ENCODE measurements around the gene CASP8AP2. TPM values are rescaled to one million over a fixed set of nuclear protein-coding genes. Genes with fewer than 3 reads are reported as not detected.
"Not testable (repeated sequence)": the region's sequence is repeated elsewhere in the genome, so short reads cannot be mapped to it uniquely, and the experiment has no call there.

CASP8AP2 gene
- total RNA-seq = 6.1 TPM

DNA sequence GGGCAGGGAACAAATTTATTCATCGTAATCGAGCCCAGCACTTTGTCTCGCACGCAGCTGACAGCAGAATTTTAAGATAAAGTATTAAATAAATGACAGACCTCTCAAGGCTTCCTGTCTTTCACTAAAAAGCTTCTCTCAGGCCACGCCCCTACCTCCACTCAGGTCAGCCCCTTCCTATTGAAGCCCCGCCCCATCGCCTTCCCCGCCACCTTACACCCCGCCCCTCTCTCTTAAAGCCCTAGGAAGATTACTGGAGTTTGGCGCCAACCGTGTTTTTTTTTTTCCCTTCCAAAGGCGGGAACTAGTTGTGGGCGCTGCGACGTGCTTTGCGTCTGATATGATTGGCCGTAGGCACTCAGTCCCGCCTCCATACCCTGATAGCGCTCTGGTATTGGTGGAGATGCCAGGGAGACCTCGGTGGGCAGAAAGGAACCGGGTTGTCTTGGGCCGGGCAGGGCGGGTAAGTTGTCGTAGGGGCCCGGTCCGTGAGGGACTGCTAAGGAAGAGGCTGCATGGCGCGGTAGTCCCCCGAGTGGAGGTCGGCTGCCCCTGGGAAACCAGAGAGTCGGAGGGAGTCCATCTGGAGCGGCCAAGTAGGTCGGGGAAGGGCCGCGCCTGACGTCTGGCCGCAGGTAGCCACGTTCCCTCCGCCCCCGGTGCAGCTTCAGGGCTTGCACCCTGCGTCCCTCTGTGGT is at the start of gene CASP8AP2:
TSS of gene CASP8AP2 (plus strand) at position 409 of the 698 bp plus-strand sequence.
- peak; percentile 99 for ATAC-seq

DNA sequence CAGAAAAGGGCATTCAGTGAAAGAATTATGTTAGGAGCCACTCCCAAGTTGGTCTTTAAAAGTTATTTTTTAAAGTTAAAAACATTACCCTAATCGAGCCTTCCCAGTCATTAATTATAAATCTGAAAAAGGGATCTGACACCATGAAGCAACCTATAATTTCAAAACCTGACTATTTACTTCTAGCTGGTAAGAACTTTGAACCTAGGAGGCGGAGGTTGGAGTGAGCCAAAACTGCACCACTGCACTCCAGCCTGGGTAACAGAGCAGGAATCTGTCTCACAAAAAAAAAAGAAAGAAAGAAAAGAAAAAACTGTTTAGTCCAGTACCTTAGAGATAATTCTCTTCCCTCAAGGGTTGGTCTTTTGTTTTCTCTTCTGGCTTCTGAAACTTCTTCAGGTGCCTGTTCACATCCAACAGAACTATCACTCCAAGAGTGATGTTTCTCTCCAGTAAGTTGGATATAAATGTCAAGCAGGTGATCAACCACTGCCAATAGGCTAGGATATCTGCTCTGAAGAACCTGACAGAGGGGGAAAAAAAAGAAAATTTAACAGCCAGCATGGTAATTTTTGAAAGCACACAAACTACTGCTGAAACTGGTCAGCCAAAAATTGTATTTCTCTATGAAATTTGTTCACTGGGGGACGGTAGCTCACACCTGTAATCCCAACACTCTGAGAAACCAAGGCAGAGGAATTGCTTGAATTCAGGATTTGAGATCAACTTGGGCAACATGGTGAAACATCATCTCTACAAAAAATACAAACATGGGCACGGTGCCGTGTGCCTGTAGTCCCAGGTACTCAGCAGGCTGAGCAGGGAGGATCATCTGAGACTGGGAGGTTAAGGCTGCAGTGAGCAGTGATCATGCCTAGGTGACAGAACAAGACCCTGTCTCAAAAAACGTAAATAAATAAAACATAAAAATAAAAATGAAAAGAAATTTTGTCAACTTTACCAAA is 48.3 kb upstream of the CASP8AP2 start:
- ATAC-seq = no peak

DNA sequence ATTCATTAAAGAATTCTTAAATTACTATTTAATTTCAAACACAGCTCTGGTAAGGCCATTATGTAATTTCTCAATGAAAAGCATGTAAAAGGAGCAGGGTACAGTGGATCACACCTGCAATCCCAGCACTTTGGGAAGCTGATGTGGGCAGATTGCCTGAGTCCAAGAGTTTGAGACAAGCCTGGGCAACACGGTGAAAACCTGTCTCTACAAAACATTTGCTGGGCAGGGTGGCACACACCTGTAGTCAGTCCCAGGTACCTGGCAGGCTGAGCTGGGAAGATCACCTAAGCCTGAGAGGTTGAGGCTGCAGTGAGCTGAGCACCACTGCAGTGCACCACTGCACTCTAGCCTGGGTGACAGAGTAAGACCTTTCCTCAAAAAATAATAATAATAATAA is 47.5 kb upstream of the CASP8AP2 start:
- peak; percentile 79 for ATAC-seq

DNA sequence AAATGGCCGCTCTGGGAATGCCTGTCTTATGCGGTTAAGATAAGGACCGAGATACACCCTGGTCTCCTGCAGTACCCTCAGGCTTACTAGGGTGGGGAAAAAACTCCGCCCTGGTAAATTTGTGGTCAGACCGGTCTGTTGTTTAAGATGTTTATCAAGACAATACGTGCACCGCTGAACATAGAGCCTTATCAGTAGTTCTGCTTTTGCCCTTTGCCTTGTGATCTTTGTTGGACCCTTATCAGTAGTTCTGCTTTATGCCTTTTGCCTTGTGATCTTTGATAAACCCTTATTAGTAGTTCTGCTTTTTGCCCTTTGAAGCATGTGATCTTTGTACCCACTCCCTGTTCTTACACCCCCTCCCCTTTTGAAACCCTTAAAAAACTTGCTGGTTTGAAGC is 46.4 kb upstream of the CASP8AP2 start:
- not testable (repeated sequence) for ATAC-seq

DNA sequence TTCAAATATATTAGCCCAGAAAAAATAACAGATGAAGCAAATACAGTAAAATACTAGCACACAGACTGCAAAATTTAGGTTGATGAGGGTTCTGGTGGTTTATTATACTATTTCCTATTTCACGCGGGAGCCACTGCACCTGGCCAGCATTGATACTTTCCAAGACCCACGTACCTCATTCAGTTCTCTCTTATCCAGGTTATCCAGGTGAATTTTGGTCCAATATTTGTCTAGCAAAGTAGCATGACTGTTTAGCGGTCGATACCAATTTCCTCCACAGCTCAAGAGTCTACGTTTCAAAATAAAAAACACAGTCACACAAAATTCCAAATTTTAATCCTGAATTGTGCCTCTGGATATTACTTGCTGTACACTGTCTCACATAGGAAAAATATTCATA is 44.8 kb upstream of the CASP8AP2 start:
- ATAC-seq = no peak

DNA sequence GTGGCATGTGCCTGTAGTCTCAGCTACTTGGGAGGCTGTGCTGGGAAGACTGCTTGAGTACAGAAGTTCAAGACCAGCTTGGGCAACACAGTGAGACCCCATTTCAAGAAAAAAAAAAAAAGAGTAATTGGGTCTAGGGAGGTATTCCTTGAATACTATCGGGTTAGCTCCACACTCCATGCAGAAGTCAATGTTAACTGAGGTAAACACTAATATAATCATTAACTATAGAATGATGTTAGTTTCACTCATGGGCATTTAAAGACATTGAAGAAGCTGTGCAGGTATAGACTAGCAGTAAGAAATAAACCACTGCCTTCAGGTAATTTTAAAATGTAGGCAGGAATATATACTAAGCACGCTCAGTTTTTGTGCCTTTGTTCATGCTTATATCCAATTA is 42.7 kb upstream of the CASP8AP2 start:
- no peak for ATAC-seq

DNA sequence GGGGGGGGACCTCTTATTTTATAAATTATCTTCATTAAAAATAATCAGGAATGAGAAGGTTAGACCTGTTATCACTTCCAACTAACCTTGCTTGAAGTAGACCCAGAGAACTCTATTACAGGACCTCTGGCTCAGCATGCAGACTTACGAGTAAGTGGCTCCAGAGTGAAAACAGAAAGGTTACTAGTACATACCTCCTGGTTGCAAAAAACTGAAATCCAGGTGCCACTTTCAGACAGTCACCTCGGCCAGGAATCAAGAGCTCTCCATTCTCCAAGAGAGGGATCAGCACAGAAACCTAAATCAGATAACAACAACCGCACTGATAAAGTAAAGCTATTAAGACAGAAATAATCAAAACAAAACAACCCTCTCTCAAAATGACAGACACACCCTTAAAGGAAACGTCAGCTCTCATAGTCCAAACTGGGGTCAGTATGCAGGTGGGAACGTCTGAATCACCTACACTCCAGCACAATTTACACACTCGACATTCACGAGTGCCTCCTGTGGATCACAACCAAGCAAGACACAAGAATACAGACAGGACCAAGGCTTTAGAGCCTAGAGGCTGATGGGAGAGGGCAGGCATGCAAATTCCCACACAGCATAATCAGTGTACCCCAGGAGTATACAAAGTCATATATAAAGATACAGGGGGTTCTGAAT is 41.9 kb upstream of the CASP8AP2 start:
- no peak for ATAC-seq

DNA sequence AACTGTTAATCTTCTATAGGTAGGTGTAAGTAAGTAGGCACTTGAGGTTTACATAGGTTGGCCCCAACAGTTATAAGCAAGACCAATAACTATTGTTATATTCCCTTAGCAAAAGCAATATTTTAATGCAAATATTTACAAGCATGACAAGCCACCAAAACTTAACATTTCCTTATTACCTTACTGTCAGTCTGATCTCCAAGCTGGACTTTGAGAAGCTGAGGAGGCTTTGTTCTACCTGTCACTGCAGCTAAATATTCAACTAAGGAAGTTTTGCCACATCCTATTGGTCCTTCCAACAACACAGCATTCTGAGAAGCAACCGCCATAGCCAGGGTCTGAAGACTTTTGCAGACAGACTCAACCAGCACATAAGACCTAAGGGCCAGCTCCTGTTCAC is 39.7 kb upstream of the CASP8AP2 start:
- no peak for ATAC-seq

DNA sequence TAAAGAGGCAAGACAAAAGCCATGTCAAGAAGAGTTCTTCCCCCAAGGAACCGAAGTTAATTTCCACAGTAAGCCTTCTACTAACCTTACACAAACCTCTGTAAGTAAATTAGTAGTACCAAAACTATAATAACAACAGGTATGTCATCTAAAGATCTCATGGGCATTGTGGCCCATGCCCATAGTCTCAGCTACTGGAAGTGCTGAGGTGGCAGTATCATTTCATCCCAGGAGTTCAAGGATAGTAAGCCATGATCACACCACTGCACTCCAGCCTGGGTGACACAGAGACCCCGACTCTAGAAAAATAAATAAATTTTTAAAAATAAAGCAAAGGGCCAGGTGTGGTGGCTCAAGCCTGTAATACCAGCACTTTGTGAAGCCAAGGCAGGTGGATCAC is 39.3 kb upstream of the CASP8AP2 start:
- ATAC-seq = no peak

DNA sequence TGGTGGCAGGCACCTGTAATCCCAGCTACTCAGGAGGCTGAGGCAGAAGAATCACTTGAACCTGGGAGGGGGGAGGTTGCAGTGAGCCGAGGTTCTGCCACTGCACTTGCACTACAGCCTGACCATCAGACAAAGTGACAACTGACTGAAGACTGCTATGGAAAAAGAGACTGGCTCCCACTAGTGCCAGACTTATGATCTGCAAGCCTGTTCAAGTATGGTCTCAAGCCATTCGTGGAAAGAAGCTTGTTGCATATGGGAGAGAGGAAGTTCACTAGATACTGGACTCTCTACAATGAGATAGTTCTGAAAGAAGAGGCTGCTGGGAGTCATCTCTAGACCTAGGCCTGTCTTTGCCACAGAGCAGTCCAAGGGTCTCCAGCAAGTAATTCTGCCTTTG is 36.8 kb upstream of the CASP8AP2 start:
- ATAC-seq = peak; percentile 61

DNA sequence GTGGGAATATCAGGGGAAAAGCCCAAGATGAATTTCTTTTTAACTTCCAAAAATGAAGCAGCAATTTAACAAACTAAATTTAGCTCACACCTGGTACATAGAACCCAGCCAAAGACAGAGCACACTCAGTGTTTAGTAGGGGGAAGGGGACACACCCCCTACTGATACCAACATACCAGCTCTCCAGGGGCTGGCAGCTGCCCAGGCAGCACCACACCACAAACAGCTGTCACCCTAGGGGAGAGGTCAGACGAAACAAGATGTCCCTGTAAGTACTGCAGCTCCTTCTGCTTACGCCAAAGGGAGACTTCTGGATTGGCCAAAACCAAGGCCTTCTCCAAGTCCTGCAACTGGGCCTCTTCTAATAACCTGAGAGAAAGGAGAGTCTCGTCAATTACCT is 36.1 kb upstream of the CASP8AP2 start:
- ATAC-seq = peak; percentile 38

DNA sequence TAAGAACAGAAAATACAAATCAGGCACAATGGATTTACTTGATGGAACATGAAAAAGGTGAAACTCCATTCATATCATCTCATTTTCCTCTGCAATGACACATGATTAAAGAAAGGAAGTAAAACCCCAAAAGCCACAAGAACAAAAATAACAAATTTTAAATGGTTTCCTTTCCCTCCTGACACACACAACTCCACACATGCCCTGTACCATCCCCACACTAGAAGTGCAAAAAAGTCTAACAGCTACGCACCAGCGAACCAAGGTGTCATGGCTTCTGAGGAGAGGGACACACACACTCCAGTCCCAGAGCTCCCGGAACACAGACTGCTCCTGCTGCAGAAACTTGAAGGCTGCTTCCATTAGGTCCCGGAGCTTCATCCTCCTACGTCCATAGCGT is 35.4 kb upstream of the CASP8AP2 start:
- ATAC-seq = no peak

DNA sequence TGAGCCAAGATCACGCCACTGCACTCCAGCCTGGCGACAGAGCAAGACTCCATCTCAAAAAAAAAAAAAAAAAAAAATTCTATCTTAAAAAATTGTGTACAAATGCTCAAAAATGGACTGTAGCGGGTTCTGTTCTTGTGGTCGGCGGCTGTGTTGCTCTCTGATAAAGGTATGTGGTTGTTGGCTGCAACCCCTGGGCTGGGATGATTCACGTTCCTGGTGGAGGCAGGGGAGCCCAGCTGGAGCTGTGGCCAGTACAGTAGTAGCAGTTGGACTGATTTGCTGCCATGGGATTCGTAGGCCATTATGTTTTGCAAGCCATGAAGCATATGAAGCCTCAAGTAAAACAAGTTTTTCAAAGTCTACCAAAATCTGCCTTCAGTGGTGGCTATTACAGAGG is 32.4 kb upstream of the CASP8AP2 start:
- ATAC-seq = no peak

DNA sequence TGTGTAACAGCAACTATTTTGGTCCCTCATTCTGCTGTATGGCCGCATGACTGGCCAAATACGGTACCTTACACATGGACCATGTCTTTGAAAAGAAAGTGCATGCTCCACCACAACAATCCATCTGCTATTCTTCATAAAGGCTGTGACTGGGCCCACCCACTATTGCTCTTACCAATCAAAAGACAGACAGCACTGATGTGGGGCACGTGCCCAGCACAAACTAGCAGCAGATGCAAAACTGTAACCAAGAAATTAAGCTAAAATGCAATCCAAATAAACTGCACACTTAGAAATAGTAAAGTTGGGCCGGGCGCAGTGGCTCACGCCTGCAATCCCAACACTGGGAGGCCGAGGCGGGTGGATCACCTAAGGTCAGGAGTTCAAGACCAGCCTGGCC is 30.6 kb upstream of the CASP8AP2 start:
- no peak for ATAC-seq

DNA sequence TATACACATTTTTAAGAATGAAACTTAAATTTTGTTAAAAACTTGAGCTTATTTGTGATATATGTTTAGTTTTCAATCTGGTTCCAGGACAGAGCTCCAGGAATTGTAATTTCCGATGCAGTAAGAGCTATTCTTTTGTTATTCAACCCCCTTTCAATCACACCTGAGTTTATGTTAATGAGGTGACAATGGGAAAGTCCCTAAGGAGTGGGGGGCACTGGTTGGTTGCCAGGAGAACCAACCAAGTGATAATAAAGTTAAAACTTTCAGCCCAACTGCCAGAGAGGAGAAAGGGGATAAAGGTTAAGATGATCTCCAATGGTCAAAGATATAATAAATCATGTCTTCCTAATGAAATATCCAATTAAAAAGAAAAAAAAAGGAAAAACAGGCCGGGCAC is 29.9 kb upstream of the CASP8AP2 start:
- no peak for ATAC-seq

DNA sequence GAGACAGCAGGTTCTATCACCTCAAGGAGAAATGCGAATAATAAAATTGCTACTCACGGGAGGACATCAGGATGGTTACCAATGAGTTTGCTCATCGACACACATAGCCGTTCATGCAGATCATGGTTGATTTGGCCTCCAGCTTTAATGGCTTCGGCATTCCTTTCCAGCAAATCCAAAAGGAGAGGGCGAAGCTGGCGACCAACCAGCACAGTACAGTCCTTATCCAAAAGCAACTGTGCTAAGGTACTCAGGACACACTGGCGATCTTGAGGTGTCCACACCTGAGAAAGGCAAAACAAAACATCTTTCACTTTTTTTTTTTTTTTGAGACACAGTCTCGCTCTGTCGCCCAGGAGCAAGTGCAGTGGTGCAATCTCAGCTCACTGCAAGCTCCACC is 26.4 kb upstream of the CASP8AP2 start:
- ATAC-seq = no peak

DNA sequence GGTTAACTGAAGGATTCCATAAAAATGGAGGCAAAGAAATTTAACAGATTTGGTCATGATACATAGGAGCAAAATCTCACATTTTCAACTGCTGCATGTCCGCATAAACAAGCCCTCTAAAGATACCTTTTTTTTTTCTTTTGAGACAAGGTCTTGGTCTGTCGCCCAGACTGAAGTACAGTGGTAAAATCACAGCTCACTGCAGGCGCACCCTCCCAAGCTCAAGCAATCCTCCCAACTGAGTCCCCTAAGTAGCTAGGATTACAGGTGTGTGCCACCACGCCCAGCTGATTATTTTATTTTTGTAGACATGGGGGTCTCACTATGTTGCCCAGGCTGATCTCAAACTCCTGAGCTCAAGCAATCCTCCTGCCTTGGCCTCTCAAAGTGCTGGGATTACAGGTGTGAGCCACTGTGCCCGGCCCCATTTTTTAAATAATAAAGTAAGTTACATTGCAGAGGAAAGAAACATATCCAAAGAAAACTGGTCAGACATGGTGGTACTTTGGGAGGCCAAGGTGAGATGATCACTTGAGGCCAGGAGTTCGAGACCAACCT is 23.8 kb upstream of the CASP8AP2 start:
- ATAC-seq = no peak

DNA sequence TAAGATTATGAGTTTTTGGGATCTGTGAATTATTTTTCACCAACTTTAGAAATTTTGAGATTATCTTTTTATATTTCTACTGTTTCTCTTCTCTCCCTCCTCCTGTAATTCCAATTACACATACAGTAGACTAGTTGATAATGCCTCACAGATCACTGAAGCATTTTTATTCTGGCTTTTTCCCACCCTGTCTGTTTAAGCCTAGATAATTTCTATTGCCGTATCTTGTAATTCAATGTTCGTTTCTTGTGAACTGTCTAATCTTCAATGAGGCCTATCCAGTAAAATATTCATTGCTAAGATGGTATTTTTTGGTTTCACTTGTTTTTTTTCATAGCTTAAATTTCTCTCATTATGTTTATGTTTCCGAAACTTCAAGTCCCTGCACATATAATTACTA is 22.1 kb upstream of the CASP8AP2 start:
- ATAC-seq = no peak

DNA sequence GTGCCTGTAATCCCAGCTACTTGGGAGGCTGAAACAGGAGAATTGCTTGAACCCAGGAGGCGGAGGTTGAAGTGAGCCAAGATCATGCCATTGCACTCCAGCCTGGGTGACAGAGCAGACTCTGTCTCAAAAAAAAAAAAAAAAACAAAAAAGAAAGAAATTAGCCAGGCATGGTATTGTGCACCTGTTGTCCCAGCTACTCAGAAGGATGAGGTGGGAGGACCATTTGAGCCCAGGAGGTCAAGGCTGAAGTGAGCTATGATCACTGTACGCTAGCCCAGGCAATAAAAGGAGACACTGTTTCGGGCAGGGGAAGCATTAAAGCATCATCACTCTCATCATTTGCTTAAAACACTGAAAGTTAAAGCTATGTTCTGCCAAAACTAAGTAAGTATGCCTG is 16.3 kb upstream of the CASP8AP2 start:
- not testable (repeated sequence) for ATAC-seq

DNA sequence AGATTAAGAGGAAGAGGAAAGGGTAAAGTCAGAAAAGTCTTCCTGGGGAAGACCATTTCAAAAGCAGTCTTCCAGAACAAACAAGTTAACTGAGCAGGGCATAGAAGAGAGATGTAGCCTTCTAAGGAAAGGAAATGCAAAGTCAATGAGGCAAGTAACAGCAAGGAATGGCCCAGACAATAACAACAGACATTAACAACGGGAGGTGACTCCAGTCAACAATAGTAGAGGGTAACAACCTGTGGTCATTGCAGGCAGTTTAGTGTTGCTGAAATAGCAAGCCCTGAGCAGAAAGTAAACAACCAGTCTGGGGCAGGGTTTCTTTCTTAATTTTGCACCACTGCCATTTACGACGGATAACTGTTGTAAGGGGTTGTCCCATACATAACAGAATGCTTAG is 12.2 kb upstream of the CASP8AP2 start:
- no peak for ATAC-seq

DNA sequence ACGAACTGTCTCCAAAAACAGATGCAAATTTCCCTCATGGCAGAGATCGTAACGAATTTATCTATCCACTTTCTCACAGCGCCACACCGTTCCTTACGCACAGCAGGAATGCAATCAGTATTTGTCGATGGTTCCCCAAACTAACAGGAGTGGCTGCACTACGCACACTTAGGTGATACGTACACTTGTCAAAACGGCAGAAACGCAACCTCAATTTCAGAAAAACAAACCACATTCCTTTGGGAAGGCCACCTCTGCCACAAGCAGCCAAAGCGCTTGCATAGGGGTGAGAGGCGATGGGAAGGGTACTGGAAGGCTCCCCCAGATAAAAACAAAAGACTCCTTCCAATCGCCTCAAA is 10.7 kb upstream of the CASP8AP2 start:
- peak; percentile 44 for ATAC-seq

DNA sequence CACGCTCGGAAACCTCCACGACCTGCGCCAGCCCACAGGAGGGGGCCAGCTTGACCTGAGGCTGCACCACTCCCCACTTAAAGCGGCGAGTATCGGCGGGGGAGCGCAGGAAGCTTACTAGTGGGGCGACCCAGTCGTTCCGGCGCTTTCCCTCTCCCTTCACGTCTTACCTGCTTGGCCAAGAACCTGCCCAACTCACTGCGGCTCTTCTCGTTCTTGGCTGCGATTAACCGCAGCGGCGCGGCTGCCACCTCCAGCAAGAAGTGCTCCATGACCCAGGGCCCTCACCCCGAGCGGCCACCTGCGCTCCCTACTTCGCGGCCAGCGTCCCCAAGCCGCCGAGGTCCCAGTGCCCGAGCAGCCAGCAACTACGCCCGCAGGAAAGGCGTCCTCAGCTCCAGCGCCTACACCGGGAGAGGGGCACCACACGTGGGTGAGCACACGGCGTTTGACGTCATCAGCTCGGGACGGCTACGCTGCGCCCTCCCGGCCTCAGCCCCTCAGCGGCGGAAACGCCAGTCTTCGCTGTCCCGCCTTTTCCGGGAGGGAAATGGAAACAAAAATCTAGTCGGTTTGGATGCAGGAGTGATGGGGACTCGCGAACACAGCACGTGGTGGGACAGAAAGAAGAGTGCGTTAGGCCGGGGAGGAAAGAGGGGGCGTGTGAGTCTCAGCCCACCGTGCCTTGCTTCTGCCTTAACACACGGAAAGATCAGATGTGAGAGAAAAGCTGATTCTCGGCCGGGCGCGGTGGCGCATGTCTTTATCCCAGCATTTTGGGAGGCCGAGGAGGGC is 10.1 kb upstream of the CASP8AP2 start, which contains the start of gene MDN1:
TSS of gene MDN1 (minus strand) at position 459 of the 795 bp plus-strand sequence. CDS start at position 272, 187 bp downstream.
- ATAC-seq = peak; percentile 100

All from esophagus mucosa (tissue), 1 donor.